ENCODE measurements around the gene AKR1B1.

DNA sequence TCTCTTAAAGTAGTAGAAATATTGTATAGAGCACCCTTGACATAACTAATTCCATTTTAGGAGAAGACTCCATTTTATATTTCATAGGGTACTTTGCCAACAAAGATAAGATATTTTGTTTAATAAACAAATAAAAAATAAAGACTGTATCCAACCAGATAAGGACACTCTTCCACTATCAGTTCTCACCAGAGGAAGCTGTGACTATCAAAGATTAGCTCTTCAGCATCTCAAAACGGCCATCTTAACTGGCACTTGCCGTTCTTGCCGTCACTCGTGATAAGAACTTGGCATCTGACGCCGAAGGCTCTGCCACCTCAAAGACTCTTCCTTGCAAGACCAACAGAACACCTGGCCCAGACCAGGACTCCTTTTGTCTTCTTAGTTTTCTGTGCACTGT lies 26.3 kb upstream of the AKR1B1 start:
- TF ChIP-seq, protein P1, sequence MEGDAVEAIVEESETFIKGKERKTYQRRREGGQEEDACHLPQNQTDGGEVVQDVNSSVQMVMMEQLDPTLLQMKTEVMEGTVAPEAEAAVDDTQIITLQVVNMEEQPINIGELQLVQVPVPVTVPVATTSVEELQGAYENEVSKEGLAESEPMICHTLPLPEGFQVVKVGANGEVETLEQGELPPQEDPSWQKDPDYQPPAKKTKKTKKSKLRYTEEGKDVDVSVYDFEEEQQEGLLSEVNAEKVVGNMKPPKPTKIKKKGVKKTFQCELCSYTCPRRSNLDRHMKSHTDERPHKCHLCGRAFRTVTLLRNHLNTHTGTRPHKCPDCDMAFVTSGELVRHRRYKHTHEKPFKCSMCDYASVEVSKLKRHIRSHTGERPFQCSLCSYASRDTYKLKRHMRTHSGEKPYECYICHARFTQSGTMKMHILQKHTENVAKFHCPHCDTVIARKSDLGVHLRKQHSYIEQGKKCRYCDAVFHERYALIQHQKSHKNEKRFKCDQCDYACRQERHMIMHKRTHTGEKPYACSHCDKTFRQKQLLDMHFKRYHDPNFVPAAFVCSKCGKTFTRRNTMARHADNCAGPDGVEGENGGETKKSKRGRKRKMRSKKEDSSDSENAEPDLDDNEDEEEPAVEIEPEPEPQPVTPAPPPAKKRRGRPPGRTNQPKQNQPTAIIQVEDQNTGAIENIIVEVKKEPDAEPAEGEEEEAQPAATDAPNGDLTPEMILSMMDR (IDR thresholded peaks at IDR 0.05): no peak
- no peak for TF ChIP-seq POLR2A (IDR thresholded peaks at IDR 0.05)

All from body of pancreas (tissue), 4 donors.